ENCODE measurements around the gene FADS3. TPM values are rescaled to one million over a fixed set of nuclear protein-coding genes. Genes with fewer than 3 reads are reported as not detected.

The FADS3 gene
- total RNA-seq, 3 donors from 2014 or later, result 8.4 to 21.0 (median 11.5) TPM

- Histone ChIP-seq H3K4me1 (ENCODE audit: low read depth) (no peaks in the 10 kb centered on the region), H3K4me3 (no peak overlapping the region), H3K9me3 (no peaks in the 10 kb centered on the region), H3K36me3 (ENCODE audit: low read depth) (no peaks in the 10 kb centered on the region)
- ATAC-seq (no peak), DNase-seq (no peak)
- TF ChIP-seq CTCF (IDR thresholded peaks at IDR 0.05), result no peak
- intact Hi-C loops (cut with DNase I, micrococcal nuclease), result no loop called here
These were observed 36.2 kb upstream of the FADS3 start for GRCh38 chr11:61927501-61927900.

GRCh38 chr11:61926235-61926634, 34.9 kb upstream of the FADS3 start:
- no peaks in the 10 kb centered on the region for H3K9me3 ChIP-seq

GRCh38 chr11:61925736-61926135, 34.4 kb upstream of the FADS3 start:
- Histone ChIP-seq H3K4me1 (ENCODE audit: low read depth) (no peaks in the 10 kb centered on the region), H3K9me3 (no peaks in the 10 kb centered on the region), H3K36me3 (ENCODE audit: low read depth) (no peaks in the 10 kb centered on the region), H3K4me3 (no peak overlapping the region)
- TF ChIP-seq CTCF (IDR thresholded peaks at IDR 0.05), result no peak
- DNase-seq (no peak), ATAC-seq (no peak)
- intact Hi-C loops (cut with DNase I, micrococcal nuclease), result no loop called here

More at GRCh38 chr11:61926235-61926634, 34.9 kb upstream of the FADS3 start:
- DNase-seq (no peak), ATAC-seq (no peak)
- no peaks in the 10 kb centered on the region for H3K4me1 ChIP-seq (ENCODE audit: low read depth)
- no peak overlapping the region for H3K4me3 ChIP-seq
- intact Hi-C loops (cut with DNase I, micrococcal nuclease), result no loop called here
- H3K36me3 ChIP-seq (ENCODE audit: low read depth), result no peaks in the 10 kb centered on the region
- TF ChIP-seq CTCF (IDR thresholded peaks at IDR 0.05), result no peak

GRCh38 chr11:61924064-61924455, 32.7 kb upstream of the FADS3 start:
- Histone ChIP-seq H3K36me3 (ENCODE audit: low read depth) (no peaks in the 10 kb centered on the region), H3K9me3 (no peaks in the 10 kb centered on the region), H3K4me3 (no peak overlapping the region), H3K4me1 (ENCODE audit: low read depth) (no peaks in the 10 kb centered on the region)
- ATAC-seq, result no peak
- DNase-seq, result no peak
- no peak for TF ChIP-seq CTCF (IDR thresholded peaks at IDR 0.05)
- intact Hi-C loops (cut with DNase I, micrococcal nuclease), result no loop called here

GRCh38 chr11:61923166-61924063, 32.1 kb upstream of the FADS3 start:
- Histone ChIP-seq H3K4me3 (no peak overlapping the region), H3K9me3 (no peaks in the 10 kb centered on the region), H3K36me3 (ENCODE audit: low read depth) (no peaks in the 10 kb centered on the region), H3K4me1 (ENCODE audit: low read depth) (no peaks in the 10 kb centered on the region)
- intact Hi-C loops (cut with DNase I, micrococcal nuclease), result no loop called here
- DNase-seq, result peak; percentile 44 to 63 (median 60)
- ATAC-seq, result peak; percentile 60
- no peak for TF ChIP-seq CTCF (IDR thresholded peaks at IDR 0.05)
